Measurements from ENCODE around the gene SLC44A2.
"Not testable (repeated sequence)": the region's sequence is repeated elsewhere in the genome, so short reads cannot be mapped to it uniquely, and the experiment has no call there.

The SLC44A2 gene

DNA sequence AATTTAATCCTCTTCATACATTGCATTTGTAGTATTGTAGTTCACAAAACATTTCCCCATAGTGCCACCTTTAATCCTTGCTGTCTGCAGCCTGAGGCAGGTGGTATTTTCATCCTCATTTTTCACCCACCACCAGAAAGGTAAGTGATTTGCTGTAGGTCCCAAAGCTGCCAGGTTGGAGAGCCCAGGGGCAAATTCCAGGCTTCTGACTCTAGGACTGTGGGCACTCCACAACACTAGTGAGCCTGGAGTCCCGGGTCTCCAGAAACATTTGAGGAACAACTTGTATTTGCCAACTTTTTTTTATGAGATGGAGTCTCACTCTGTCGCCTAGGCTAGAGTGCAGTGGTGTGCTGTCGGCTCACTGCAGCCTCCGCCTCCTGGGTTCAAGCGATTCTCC lies 35.0 kb downstream of the SLC44A2 start:
- H3K4me3 ChIP-seq (ENCODE audit: low read depth, low read length) = no peak overlapping the region
- TF ChIP-seq, protein P1, sequence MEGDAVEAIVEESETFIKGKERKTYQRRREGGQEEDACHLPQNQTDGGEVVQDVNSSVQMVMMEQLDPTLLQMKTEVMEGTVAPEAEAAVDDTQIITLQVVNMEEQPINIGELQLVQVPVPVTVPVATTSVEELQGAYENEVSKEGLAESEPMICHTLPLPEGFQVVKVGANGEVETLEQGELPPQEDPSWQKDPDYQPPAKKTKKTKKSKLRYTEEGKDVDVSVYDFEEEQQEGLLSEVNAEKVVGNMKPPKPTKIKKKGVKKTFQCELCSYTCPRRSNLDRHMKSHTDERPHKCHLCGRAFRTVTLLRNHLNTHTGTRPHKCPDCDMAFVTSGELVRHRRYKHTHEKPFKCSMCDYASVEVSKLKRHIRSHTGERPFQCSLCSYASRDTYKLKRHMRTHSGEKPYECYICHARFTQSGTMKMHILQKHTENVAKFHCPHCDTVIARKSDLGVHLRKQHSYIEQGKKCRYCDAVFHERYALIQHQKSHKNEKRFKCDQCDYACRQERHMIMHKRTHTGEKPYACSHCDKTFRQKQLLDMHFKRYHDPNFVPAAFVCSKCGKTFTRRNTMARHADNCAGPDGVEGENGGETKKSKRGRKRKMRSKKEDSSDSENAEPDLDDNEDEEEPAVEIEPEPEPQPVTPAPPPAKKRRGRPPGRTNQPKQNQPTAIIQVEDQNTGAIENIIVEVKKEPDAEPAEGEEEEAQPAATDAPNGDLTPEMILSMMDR (IDR thresholded peaks at IDR 0.05; ENCODE audit: low read depth, low read length, missing control alignments) = no peak
- DNase-seq (ENCODE audit: low read depth) = no peak

DNA sequence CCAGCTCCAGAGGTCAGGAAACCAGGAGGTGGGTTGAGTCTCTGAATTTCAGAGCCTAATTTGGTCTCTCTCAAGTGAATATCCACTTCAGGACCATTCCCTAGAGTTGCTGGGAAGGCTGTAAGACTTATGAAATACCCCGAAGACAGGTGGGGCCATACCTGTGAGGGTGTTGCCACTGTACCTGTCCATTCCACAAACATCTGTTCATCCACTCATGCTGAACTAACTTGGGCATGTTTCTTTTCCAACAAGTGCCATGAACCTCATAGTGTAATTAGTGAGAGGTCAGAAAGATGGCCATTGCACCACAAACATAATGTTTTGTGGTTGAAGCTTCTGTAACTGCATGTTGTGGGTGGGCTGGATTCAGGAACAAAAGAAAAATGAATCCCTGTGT lies 36.6 kb downstream of the SLC44A2 start:
- H3K4me3 ChIP-seq (ENCODE audit: low read depth, low read length) = no peak overlapping the region
- TF ChIP-seq, protein P1 (IDR thresholded peaks at IDR 0.05; ENCODE audit: low read depth, low read length, missing control alignments) = no peak
- no peak for DNase-seq (ENCODE audit: low read depth)

DNA sequence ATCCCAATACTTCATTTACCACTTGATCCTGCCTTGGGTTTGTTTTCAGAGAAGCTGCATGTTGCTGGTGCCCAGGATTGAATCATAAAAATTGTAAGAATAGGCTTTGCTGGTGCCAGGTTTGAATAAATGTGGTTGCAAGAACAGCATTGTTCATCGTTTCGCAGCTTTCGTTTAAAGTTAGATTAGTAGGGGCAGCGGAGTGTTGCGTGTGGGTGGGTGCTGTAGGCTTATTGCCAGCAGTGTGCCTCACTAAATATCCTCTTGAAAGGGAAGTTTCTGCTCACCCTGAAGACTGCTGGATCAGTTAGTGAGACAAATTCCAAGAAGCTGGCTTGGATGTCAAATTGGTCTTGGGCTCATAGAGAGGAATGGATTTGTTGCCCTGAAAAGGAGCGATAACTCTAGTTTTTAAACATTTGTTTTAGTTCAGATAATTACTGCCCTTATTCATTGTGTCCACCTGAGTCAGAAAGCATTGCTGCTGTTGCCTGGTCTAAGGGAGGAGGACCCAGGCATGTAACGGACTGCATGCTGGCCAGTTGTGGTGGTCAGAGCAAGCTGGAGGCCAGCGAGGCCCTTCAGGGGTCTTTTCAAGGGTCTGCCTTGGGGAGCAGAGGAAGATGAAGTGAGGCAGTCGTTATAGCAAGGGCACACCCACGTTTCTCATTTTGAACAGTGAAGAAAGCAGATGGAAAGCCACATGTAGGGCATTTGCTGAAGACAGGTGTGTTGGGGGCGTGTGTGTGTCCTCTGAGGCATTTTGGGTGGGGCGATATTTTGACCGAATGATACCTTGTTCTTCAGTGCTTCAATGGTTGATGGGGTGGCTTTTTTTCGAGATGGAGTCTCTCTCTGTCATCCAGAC lies 37.3 kb downstream of the SLC44A2 start:
- H3K4me3 ChIP-seq (ENCODE audit: low read depth, low read length) = peak overlapping the region; percentile 25; the same call in 1 of the 2 replicates
- TF ChIP-seq, protein P1 (IDR thresholded peaks at IDR 0.05; ENCODE audit: low read depth, low read length, missing control alignments) = no peak
- DNase-seq (ENCODE audit: low read depth) = no peak

DNA sequence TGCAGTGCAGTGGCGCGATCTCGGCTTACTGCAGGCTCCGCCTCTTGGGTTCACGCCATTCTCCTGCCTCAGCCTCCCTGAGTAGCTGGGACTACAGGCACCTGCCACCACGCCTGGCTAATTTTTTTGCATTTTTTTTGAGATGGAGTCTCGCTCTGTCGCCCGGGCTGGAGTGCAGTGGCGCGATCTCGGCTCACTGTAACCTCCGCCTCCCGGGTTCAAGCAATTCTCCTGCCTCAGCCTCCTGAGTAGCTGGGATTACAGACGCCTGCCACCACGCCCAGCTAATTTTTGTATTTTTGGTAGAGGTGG lies 37.9 kb downstream of the SLC44A2 start:
- H3K4me3 ChIP-seq (ENCODE audit: low read depth, low read length); DNase-seq (ENCODE audit: low read depth): not testable (repeated sequence)

DNA sequence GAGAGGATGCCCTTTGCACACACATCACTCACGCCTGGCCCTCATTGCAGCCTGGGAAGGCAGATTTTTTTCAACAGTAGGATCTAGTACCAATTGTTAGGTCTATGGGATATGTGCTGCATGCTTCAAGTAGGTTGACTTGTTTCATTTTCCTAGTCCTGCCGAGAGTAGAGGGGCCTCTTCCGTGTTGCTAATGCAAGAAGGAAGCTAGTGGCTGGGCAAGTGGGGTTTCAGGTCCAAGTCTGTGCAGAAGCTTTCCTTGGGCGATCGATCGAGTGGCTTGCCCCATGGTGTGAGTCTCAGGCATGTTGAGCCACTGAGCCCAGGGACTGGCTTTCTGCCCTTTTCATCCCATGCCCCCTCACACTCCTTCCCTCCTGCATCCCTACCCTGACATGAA lies 42.5 kb downstream of the SLC44A2 start:
- DNase-seq (ENCODE audit: low read depth) = peak; percentile 67
- H3K4me3 ChIP-seq (ENCODE audit: low read depth, low read length) = no peak overlapping the region; the same call in 1 of the 2 replicates
- TF ChIP-seq, protein P1 (IDR thresholded peaks at IDR 0.05; ENCODE audit: low read depth, low read length, missing control alignments) = no peak

DNA sequence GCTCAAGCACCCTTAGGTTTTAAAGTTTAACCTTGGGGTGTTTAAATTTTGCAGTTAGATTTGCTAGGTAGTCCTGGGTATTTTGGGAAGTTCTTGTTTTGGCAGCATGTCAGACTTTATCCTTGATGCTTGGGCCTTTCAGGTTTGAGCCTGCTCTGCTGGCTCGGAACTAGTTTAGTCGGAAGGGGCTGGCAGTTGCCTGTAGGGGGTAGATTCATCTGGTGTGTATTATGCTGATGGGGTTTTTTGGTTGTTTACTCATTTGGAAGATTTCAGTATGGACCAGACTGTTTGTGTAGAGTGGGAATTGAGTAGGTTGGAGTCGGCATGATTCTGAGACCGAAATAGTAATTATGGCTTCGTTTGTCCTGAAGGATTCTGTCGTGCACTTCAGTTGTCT lies 43.9 kb downstream of the SLC44A2 start:
- TF ChIP-seq, protein P1 (IDR thresholded peaks at IDR 0.05; ENCODE audit: low read depth, low read length, missing control alignments) = no peak
- DNase-seq (ENCODE audit: low read depth) = no peak
- no peak overlapping the region for H3K4me3 ChIP-seq (ENCODE audit: low read depth, low read length)

DNA sequence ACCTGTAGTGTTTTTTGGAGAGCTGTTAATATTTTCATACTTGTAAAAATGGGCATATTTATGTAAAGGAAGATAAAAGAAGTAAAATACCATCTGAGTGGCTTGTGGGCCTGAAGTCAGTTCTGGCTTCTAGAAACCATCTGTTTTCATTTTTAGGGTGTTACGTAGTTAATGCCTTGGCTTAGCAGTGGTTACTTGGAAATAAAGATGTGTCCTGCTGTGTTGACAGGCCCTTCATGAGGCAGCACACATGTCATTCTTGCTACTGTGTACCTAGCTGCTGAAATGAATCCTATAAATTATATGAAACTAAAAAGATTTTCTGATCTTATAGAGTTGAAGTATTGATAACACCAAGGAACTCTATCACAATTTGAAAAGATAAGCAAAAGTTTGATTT lies 44.8 kb downstream of the SLC44A2 start:
- no peak overlapping the region for H3K4me3 ChIP-seq (ENCODE audit: low read depth, low read length)
- TF ChIP-seq, protein P1 (IDR thresholded peaks at IDR 0.05; ENCODE audit: low read depth, low read length, missing control alignments) = no peak
- DNase-seq (ENCODE audit: low read depth) = no peak

All from GM12864 (cell line).